ENCODE data around the gene CRB2.

CRB2 gene

DNA sequence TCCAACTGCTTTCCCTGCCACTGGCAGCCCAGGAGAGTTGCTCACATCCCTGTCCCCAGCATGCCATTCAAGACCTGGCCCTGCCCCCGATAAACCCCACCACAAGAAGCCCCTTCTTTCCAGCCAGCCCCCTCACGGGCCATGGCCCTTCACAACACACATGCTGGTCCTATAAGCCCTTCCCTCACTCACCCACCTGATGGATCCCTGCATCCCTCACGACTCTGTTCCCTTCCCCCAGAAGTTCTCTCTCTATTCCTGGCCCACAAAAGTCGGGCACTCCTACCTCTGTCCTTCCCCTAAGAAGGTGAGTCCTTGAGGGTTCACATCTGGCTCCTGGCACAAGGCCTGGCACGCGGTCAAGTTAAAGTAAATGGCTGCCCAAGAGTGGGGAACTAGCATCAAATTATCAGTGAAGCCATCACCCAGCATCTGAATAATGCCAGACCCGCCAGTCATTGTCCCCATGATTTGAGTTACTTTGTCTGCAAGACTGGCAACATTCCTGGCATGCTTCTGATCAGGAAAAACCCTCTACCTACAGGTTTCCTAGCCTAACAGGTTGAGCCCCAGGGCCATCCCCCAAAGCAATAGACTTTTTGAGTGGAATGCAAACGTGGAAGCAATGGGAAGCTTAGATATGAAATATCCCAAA lies 65.9 kb downstream of the CRB2 start:
- no peak for DNase-seq (ENCODE audit: low read depth)

DNA sequence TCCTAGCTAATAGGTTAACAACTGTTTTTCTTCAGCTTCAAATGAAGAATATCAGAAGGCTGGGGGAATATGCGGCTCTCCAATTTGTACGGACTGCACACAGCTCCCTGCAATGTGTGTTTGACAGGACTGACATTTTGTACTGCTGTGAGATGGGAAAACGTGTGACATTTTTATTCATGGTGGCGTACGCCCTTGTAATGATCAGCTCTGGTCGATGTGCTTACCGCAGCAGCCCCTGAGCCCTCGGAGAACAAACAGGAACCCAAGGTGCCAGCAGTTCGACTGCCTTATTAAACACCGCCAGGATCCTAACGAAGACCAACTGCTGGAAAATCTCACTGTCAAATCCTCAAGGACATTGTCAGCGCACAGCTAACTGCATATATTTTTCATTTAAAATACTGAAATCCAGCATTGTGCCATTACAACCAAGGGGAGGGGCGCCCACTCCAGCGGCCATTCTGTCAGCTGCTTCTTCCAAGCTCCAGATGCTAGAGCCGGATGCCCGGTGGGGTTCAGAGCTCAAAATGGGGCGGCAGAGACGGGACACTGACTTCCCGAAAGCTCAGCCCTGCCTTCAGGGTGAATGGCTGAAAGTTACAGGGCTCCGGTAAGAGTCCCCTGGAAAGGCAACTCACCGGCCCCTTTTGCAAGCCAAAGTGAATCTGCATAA lies 66.8 kb downstream of the CRB2 start:
- no peak for DNase-seq (ENCODE audit: low read depth)

DNA sequence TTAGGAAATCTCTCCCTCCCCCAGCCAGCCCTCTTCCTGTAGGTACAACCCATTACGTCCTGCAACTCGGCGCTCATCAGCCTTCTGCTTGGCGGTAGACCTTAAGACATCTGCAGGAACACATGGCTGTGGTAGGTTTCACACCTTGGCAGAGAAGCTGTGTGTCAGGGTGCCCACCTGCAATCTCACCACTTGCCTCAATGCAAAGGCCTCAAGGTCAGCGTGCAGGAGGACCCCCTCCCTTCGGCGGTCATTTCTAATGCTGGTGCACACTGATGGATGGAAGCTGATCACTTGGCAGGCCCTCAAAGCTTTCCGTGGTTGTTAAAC lies 67.3 kb downstream of the CRB2 start:
- DNase-seq (ENCODE audit: low read depth), result no peak

- no peak for DNase-seq (ENCODE audit: low read depth)
Observed at GRCh38 chr9:123424131-123424530, 68.1 kb downstream of the CRB2 start.

- no peak for DNase-seq (ENCODE audit: low read depth)
Observed at GRCh38 chr9:123424552-123425225, 68.7 kb downstream of the CRB2 start.

DNA sequence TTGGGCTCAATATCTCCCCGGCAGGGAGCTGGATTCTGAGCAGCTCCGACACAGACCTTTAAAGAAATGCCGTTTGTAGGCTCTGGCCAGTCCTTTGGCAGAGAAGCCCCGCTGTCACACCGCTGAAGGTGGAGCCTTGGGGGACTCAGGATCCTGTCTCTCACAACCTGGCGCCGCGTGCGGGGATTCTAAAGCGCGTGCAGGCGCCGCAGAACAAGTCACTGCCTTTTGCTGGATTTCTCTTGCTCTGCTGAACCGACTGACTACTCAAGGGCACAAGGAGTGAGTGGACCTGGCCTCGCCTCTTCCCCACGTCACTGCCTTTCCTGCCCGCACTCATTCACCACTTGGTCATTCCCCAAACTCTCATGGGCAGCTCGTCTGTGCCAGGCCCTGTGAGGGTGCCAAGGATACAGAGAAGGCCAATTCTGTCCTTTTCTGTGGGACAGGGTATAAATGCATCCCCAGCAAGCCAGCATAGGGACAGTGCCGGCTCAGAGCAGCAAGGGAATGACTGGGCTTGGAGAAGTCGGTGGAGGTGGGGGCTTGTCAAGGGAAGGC lies 69.3 kb downstream of the CRB2 start:
- DNase-seq (ENCODE audit: low read depth), result no peak

- DNase-seq (ENCODE audit: low read depth), result no peak
Observed at GRCh38 chr9:123425836-123426365, 69.9 kb downstream of the CRB2 start.

DNA sequence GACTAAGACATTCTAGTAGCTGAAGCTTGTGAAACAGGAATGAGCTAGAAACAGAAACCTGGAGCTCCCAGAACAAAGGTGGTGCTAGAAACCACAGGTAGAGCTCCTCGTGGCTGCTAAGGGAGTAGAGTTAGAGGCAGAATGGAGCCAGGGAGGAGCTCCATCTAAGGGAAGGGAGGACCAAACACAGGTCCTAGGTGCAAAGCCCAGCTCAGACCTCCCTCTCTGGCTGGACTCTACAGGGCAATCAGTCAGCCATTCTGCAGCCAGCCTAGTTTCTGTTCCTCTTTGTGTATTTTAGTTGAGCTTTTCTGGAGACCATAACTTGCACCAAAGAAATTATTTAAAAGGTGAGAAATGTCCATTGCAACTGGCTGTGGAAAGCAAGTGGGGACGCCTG lies 70.4 kb downstream of the CRB2 start:
- DNase-seq (ENCODE audit: low read depth), result no peak

Measured in GM04504 (cell line).